Activated CD8-positive, alpha-beta memory T cell treated with anti-CD3 and anti-CD28 coated beads for 4 hours (primary cell): ENCODE results near the gene ST8SIA5.

Source experiments
- DNase-seq, 2 donors: peaks; one replicate each; pipeline ENCODE4 v3.0.0-alpha.2; 2020; ENCODE audit warnings: low read depth in 2 of 2

The ST8SIA5 gene

GRCh38 chr18:46629361-46629760, 127.5 kb downstream of the ST8SIA5 start:
- DNase-seq = no peak

- DNase-seq = no peak
Measured at GRCh38 chr18:46628206-46628605, 128.6 kb downstream of the ST8SIA5 start.

GRCh38 chr18:46627136-46627535, 129.7 kb downstream of the ST8SIA5 start:
- DNase-seq = no peak

GRCh38 chr18:46625069-46625468, 131.8 kb downstream of the ST8SIA5 start:
- no peak for DNase-seq

GRCh38 chr18:46624127-46624526, 132.7 kb downstream of the ST8SIA5 start:
- no peak for DNase-seq

GRCh38 chr18:46623541-46623940, 133.3 kb downstream of the ST8SIA5 start:
- no peak for DNase-seq

GRCh38 chr18:46622999-46623398, 133.9 kb downstream of the ST8SIA5 start:
- no peak for DNase-seq

GRCh38 chr18:46622451-46622850, 134.4 kb downstream of the ST8SIA5 start:
- DNase-seq = no peak

GRCh38 chr18:46621871-46622270, 135.0 kb downstream of the ST8SIA5 start:
- DNase-seq = no peak

- DNase-seq = no peak
Measured at GRCh38 chr18:46621111-46621766, 135.6 kb downstream of the ST8SIA5 start.

- no peak for DNase-seq
Measured at GRCh38 chr18:46619559-46619958, 137.3 kb downstream of the ST8SIA5 start.
